A549 (cell line): ENCODE results near the gene ATP11A. TPM values are rescaled to one million over a fixed set of nuclear protein-coding genes. Genes with fewer than 3 reads are reported as not detected.

Source experiments
- ATAC-seq, 2 experiments: fragments of 200-7000 bp in 1 of 2; fragments of >200 bp in 1 of 2; cut with Nextera tagmentation in 1 of 2; cut with Tn5 transposase in 1 of 2; 3 replicates each; pipeline versions ENCODE4 v1.8.0 to v1.9.1; 2018 to 2020; ENCODE audit warnings: mild to moderate bottlenecking in 1 of 2, moderate library complexity in 1 of 2
- CTCF ChIA-PET: fragments of 300-600 bp; sonication (Branson Sonifier 250); formaldehyde crosslinking; extraction: SDS; loops from one replicate; lab custom pipeline; 2021; ENCODE audit warnings: antibody characterized with exemption, inconsistent platforms; lab: Yijun Ruan, JAX
- POLR2A ChIA-PET: fragments of 350-600 bp; formaldehyde crosslinking; extraction: SDS; loops from one replicate; lab custom pipeline; 2021; ENCODE audit warnings: antibody characterized with exemption, inconsistent platforms; lab: Yijun Ruan, JAX
- DNase-seq, 2 experiments: peaks; one replicate each; pipeline versions ENCODE4 v3.0.0 to v3.0.0-alpha.2; 2011 to 2016; ENCODE audit warnings: low read depth in 1 of 2, low spot score in 1 of 2
- FAIRE-seq: peaks from 2 replicates; lab custom pipeline; 2011; peaks lifted over from hg19 to GRCh38; lab: Jason Lieb, UNC
- H3K27ac ChIP-seq, 2 experiments: fragments of >200 bp; sonication (Bioruptor Twin); formaldehyde crosslinking; 3 replicates each; pipeline ENCODE4 v1.5.1; 2016 to 2017
- H3K4me1 ChIP-seq: fragments of >200 bp; sonication (Bioruptor Twin); formaldehyde crosslinking; 3 replicates; pipeline ENCODE4 v1.6.1; 2016
- H3K4me2 ChIP-seq: fragments of >200 bp; sonication (Bioruptor Twin); formaldehyde crosslinking; 3 replicates; pipeline ENCODE4 v1.6.1; 2016
- H3K4me3 ChIP-seq: fragments of >200 bp; sonication (Bioruptor Twin); formaldehyde crosslinking; 3 replicates; pipeline ENCODE4 v1.5.1; 2016
- H3K9me3 ChIP-seq: fragments of >200 bp; sonication (Bioruptor Twin); formaldehyde crosslinking; 3 replicates; pipeline ENCODE4 v1.6.1; 2016
- BHLHE40 ChIP-seq: IDR thresholded peaks from 2 replicates; pipeline ENCODE4 v1.6.1; 2012; ENCODE audit warnings: low read depth, low read length, inconsistent platforms
- CBX8 ChIP-seq: fragments of 200-600 bp; sonication (generic); IDR thresholded peaks from 2 replicates; pipeline ENCODE4 v1.6.1; 2016
- CHD2 ChIP-seq: fragments of 150-350 bp; IDR thresholded peaks from 2 replicates; pipeline ENCODE4 v1.6.1; 2014; ENCODE audit warnings: low read length; ENCODE audit not compliant: partially characterized antibody
- CHD4 ChIP-seq: fragments of 200-600 bp; sonication (generic); IDR thresholded peaks from 2 replicates; pipeline ENCODE4 v1.6.1; 2016; ENCODE audit warnings: antibody characterized with exemption, mild to moderate bottlenecking, borderline replicate concordance
- CTCF ChIP-seq: fragments of >200 bp; sonication (Bioruptor Twin); formaldehyde crosslinking; IDR thresholded peaks from 3 replicates; pipeline ENCODE4 v1.5.1; 2016
- E2F6 ChIP-seq: IDR thresholded peaks from 2 replicates; pipeline ENCODE4 v1.6.1; 2012; ENCODE audit warnings: low read depth, borderline replicate concordance
- EP300 ChIP-seq, 2 experiments: fragments of >200 bp; sonication (Bioruptor Twin); formaldehyde crosslinking; IDR thresholded peaks; 2 replicates in 1 of 2; 3 replicates in 1 of 2; pipeline ENCODE4 v1.6.1; 2016 to 2017
- FOSB ChIP-seq: fragments of 250-450 bp; sonication (Bioruptor Pico); IDR thresholded peaks from 2 replicates; pipeline ENCODE4 v1.5.0; 2020; ENCODE audit warnings: mild to moderate bottlenecking, moderate library complexity
- FOXS1 ChIP-seq: fragments of 250-450 bp; sonication (Bioruptor Pico); IDR thresholded peaks from 2 replicates; pipeline ENCODE4 v1.5.0; 2020; ENCODE audit warnings: mild to moderate bottlenecking, moderate library complexity
- GATA3 ChIP-seq: IDR thresholded peaks from 2 replicates; pipeline ENCODE4 v1.6.1; 2012; ENCODE audit warnings: borderline replicate concordance
- HMGXB4 ChIP-seq: fragments of 250-450 bp; sonication (Bioruptor Pico); IDR thresholded peaks from 2 replicates; pipeline ENCODE4 v1.5.0; 2021; ENCODE audit warnings: mild to moderate bottlenecking, moderate library complexity, borderline replicate concordance
- HOXA7 ChIP-seq: fragments of 250-450 bp; sonication (Bioruptor Pico); IDR thresholded peaks from 2 replicates; pipeline ENCODE4 v1.5.0; 2020; ENCODE audit warnings: mild to moderate bottlenecking, moderate library complexity
- HOXB13 ChIP-seq: fragments of 250-450 bp; sonication (Bioruptor Pico); IDR thresholded peaks from 2 replicates; pipeline ENCODE4 v1.5.0; 2020; ENCODE audit warnings: low read depth, mild to moderate bottlenecking, moderate library complexity
- HOXB5 ChIP-seq: fragments of 250-450 bp; sonication (Bioruptor Pico); IDR thresholded peaks from 2 replicates; pipeline ENCODE4 v1.5.0; 2020; ENCODE audit warnings: mild to moderate bottlenecking, moderate library complexity
- KDM1A ChIP-seq: fragments of 200-600 bp; sonication (generic); IDR thresholded peaks from 2 replicates; pipeline ENCODE4 v1.6.1; 2016; ENCODE audit warnings: low read depth, mild to moderate bottlenecking
- MAFK ChIP-seq: fragments of 450-650 bp; IDR thresholded peaks from 2 replicates; pipeline ENCODE4 v1.6.1; 2014; ENCODE audit not compliant: partially characterized antibody
- MAZ ChIP-seq: fragments of 150-350 bp; IDR thresholded peaks from 2 replicates; pipeline ENCODE4 v1.6.1; 2014; ENCODE audit warnings: antibody characterized with exemption, low read depth, low read length, borderline replicate concordance
- MYC ChIP-seq: IDR thresholded peaks from 2 replicates; pipeline ENCODE4 v1.6.1; 2012; ENCODE audit warnings: mild to moderate bottlenecking, inconsistent platforms, low read length, improper control_type of control experiment, borderline replicate concordance
- NFE2L2 ChIP-seq: fragments of 150-350 bp; conservative IDR thresholded peaks from 2 replicates; pipeline ENCODE4 v1.6.1; 2014; ENCODE audit warnings: low read length
- NR3C1 ChIP-seq: fragments of >200 bp; sonication (Bioruptor Twin); formaldehyde crosslinking; IDR thresholded peaks from 3 replicates; pipeline ENCODE4 v1.6.1; 2017
- POLR2A ChIP-seq: IDR thresholded peaks from 2 replicates; pipeline ENCODE4 v1.6.1; 2012; ENCODE audit warnings: mild to moderate bottlenecking, low read length
- RAD21 ChIP-seq, 2 experiments: fragments of >200 bp in 1 of 2; sonication (Bioruptor Twin) in 1 of 2; formaldehyde crosslinking in 1 of 2; IDR thresholded peaks in 1 of 2; conservative IDR thresholded peaks in 1 of 2; 2 replicates in 1 of 2; 3 replicates in 1 of 2; pipeline ENCODE4 v1.6.1; 2012 to 2018; ENCODE audit warnings: inconsistent platforms in 1 of 2
- RARB ChIP-seq: fragments of 250-450 bp; sonication (Bioruptor Pico); IDR thresholded peaks from 2 replicates; pipeline ENCODE4 v1.8.0; 2021; ENCODE audit warnings: mild to moderate bottlenecking, moderate library complexity
- RFX5 ChIP-seq: fragments of 450-650 bp; IDR thresholded peaks from 2 replicates; pipeline ENCODE4 v1.7.1; 2014; ENCODE audit warnings: antibody characterized with exemption, mild to moderate bottlenecking, moderate library complexity
- SREBF2 ChIP-seq: fragments of 450-650 bp; IDR thresholded peaks from 2 replicates; pipeline ENCODE4 v1.6.1; 2014; ENCODE audit warnings: mild to moderate bottlenecking, moderate library complexity
- TFCP2L1 ChIP-seq: fragments of 250-450 bp; sonication (Bioruptor Pico); IDR thresholded peaks from 2 replicates; pipeline ENCODE4 v1.5.0; 2021; ENCODE audit warnings: mild to moderate bottlenecking
- TP53 ChIP-seq: fragments of 250-450 bp; sonication (Bioruptor Pico); IDR thresholded peaks from 2 replicates; pipeline ENCODE4 v1.5.0; 2021; ENCODE audit warnings: mild to moderate bottlenecking, moderate library complexity
- USF2 ChIP-seq: fragments of 450-650 bp; IDR thresholded peaks from 2 replicates; pipeline ENCODE4 v1.6.1; 2014; ENCODE audit warnings: antibody characterized with exemption
- ZC3H11A ChIP-seq: fragments of 450-650 bp; IDR thresholded peaks from 2 replicates; pipeline ENCODE4 v1.6.1; 2014; ENCODE audit warnings: antibody characterized with exemption, mild to moderate bottlenecking
- ZFP36 ChIP-seq: fragments of 450-650 bp; IDR thresholded peaks from 2 replicates; pipeline ENCODE4 v1.6.1; 2014; ENCODE audit warnings: borderline replicate concordance; ENCODE audit not compliant: partially characterized antibody
- ZNF302 ChIP-seq: fragments of 250-450 bp; sonication (Bioruptor Pico); IDR thresholded peaks from 2 replicates; pipeline ENCODE4 v1.9.0; 2021; ENCODE audit warnings: inconsistent platforms, mild to moderate bottlenecking, moderate library complexity
- ZSCAN20 ChIP-seq: fragments of 250-450 bp; sonication (Bioruptor Pico); IDR thresholded peaks from 2 replicates; pipeline ENCODE4 v1.8.0; 2022; ENCODE audit warnings: mild to moderate bottlenecking, moderate library complexity
- WGBS: methylation state at CpG from one replicate; pipeline ENCODE4 v1.1.6; 2017; ENCODE audit errors: missing lambda C conversion rate; 5-methylcytosine and 5-hydroxymethylcytosine counted together
- polyA plus RNA-seq, 4 experiments: library from polyadenylated mRNA; depleted of rRNA in 3 of 4; stranded (reverse); fragments of >200 nt; fragmentation: RNase III in 1 of 4; extraction: RNeasy Plus Mini Kit Qiagen cat#74134 plus additional on column Dnase treatment in 1 of 4; gene quantifications; 2 replicates in 3 of 4; 3 replicates in 1 of 4; pipeline ENCODE4 v1.2.3, GENCODE V29; 2011 to 2017

Gene ATP11A
- polyA plus RNA-seq, 2 of the 4 experiments (the other 2 are of a cell fraction) = 4.1 to 8.0 TPM

GRCh38 chr13:112910016-112910415 is 220.2 kb downstream of the ATP11A start:
- Histone ChIP-seq H3K27ac (no peak overlapping the region), H3K9me3 (no peaks in the 10 kb centered on the region), H3K4me2 (no peak overlapping the region), H3K4me3 (no peak overlapping the region), H3K4me1 (no peaks in the 10 kb centered on the region)
- FAIRE-seq (no peak), ATAC-seq (no peak), DNase-seq (no peak)
- CTCF ChIA-PET = interaction anchor here (1.6 kb wide), 1 partner anchor 9 kb away, joined by 3 read pairs; no protein-coding TSS in a partner anchor
- no peak for TF ChIP-seq HMGXB4 (CRISPR knock-in tag)
- TF ChIP-seq ZNF302 (CRISPR knock-in tag) = no peak
- no peak for TF ChIP-seq ZC3H11A
- TF ChIP-seq HOXB13 (CRISPR knock-in tag) = no peak
- TF ChIP-seq TP53 = no peak
- no peak for TF ChIP-seq HOXB5 (CRISPR knock-in tag)
- TF ChIP-seq ZFP36 = no peak
- no peak for TF ChIP-seq POLR2A
- no peak for TF ChIP-seq CTCF
- no peak for TF ChIP-seq RFX5
- no peak for TF ChIP-seq USF2
- no peak for TF ChIP-seq ZSCAN20 (CRISPR knock-in tag)
- TF ChIP-seq SREBF2 = no peak
- TF ChIP-seq FOSB (CRISPR knock-in tag) = no peak
- no peak for TF ChIP-seq FOXS1 (CRISPR knock-in tag)
- TF ChIP-seq NR3C1 = no peak
- TF ChIP-seq GATA3 = no peak
- TF ChIP-seq KDM1A = no peak
- WGBS = 50% methylated on average over 4 of the region's 4 CpGs
- POLR2A ChIA-PET = no interaction called here

GRCh38 chr13:112910616-112911280 is 220.9 kb downstream of the ATP11A start:
- H3K4me2 ChIP-seq = no peak overlapping the region
- TF ChIP-seq CHD4 = no peak
- TF ChIP-seq CBX8 = no peak
- TF ChIP-seq TFCP2L1 (CRISPR knock-in tag) = no peak
- TF ChIP-seq HOXB5 (CRISPR knock-in tag) = no peak
- TF ChIP-seq RARB = no peak
- no peak for TF ChIP-seq MAFK
- no peak for TF ChIP-seq NFE2L2
- no peak for TF ChIP-seq E2F6
- TF ChIP-seq BHLHE40 = no peak
- TF ChIP-seq EP300 (IDR thresholded peaks at IDR 0.05) = no peak
- no peak for TF ChIP-seq ZNF302 (CRISPR knock-in tag)
- TF ChIP-seq HOXA7 = no peak
- no peak for TF ChIP-seq MYC
- TF ChIP-seq MAZ = no peak
- no peak for TF ChIP-seq CHD2
- no peak for TF ChIP-seq SREBF2
- TF ChIP-seq ZC3H11A = no peak
- TF ChIP-seq RAD21 (conservative IDR thresholded peaks at IDR 0.05 in 1 of 2, IDR thresholded peaks at IDR 0.05 in 1 of 2) = no peak
- CTCF ChIA-PET = interaction anchor here (1.6 kb wide), 1 partner anchor 8 kb away, joined by 3 read pairs; no protein-coding TSS in a partner anchor
- POLR2A ChIA-PET = no interaction called here
- no peak overlapping the region for H3K27ac ChIP-seq
- DNase-seq (no peak), FAIRE-seq (no peak), ATAC-seq (no peak)
- H3K4me3 ChIP-seq = no peak overlapping the region
- WGBS = 71% methylated on average over 13 of the region's 27 CpGs
- no peaks in the 10 kb centered on the region for H3K4me1 ChIP-seq
- no peaks in the 10 kb centered on the region for H3K9me3 ChIP-seq
